ENCODE results near the gene GPATCH8.

GPATCH8 gene

DNA sequence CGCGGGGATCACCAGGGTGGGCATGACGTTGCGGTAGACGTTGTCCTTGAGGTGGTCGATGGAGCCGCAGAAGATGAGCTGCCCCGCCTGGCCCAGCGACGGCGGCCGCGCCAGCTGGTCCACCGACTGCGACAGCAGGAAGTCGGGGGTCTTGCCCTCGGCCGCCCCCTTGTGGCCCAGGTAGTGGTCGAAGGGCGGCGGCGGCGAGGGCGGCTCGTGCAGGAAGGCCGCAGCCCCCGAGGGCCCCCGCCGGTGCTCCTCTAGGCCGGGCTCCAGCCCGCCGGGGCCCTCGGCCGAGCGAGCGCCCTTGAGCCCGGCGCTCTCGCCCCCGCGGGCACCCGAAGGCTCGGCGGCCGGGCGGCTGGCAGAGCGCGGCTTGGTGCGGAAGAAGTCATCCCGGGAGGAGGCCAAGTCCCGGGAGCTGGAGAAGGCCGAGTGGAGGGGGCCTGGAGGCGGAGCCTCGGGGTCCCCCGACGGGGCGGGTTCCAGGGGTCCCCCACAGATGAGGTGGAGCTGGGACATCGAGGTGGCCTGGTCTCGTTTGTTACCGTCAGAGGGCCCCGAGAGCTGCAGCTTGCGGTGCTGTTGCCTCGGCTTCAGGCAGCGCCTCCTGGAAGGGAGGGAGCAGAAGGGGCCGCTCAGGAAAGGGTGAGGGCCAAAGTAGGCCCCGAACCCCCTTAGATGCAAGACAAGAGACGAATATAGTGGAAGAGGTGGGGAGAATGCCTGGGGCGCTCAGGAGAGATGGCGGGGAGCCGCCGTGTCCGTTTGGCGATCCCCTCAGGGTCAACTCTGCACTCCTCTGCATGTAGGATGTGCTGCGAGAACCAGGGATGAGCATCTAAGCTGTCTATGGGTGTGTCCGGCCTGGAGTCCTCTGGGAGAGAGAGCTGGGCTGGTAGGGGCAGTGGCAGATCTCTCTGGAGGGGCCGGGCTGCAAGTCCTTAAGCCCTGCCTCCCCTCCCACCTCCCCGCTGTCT lies 148.3 kb downstream of the GPATCH8 start:
- DNase-seq (ENCODE audit: low spot score), result peak; percentile 94

DNA sequence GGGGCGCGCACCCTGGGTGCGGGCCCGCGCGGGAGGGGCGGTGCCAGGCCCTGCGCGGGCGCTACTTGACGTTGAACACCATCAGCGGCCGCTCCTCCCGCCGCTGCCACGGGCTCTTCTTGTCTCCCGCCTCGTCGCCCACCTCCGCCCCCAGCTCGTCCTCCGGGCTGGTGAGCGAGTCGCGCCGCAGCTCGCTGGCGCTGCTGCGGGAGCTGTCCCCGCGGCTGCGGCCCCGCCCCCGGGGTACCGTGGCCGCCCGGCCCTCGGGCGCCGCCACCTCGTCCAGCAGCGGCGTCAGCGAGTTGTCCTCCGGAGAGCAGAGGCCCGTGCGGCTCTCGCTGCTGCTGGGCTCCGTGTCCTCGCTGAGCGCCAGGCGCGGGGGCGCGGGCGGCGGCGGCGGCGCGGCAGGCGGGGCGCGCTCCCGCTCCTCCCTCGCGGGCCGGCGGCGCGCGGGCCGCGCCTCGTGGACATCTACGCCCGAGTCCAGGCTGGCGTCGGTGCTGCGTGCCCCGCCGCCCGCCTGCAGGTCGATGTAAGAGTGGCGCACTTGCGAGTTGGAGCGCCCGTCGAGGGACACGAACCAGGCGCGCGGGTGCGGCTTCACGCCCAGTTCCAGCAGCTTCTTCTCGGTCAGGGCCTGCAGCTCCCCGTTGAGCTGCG lies 149.4 kb downstream of the GPATCH8 start:
- peak; percentile 63 for DNase-seq (ENCODE audit: low spot score)

DNA sequence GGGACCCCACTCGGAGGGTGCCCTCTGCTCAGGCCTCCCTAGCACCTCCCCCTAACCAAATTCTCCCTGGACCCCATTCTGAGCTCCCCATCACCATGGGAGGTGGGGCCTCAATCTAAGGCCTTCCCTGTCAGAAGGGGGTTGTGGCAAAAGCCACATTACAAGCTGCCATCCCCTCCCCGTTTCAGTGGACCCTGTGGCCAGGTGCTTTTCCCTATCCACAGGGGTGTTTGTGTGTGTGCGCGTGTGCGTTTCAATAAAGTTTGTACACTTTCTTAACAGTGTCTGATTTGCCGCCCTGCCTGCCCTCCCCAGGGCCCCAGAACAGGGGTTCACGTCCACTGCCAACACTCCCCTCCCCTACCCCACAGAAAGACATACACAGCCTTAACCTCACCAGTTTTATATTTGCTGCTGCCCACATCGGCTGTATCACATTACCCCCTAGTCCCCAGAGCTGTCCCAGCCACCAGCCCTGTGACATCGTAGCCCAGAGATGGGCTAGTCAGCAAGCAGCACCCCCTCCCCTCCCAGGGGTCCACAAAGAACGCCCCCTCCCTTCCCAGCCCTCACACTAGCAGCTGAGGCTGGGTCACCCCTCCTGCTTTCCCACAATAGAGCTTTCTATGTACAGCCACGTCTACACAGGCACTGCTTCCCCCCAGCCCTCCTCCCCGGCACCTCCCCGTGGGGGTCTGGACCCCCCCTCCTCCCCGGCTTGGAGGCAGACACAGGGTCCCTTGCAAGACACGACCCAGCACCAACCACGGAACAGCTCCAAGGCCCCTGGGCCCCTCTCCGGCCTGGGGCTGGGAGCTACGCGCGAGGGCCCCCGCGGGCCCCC lies 150.2 kb downstream of the GPATCH8 start:
- DNase-seq (ENCODE audit: low spot score), result no peak

DNA sequence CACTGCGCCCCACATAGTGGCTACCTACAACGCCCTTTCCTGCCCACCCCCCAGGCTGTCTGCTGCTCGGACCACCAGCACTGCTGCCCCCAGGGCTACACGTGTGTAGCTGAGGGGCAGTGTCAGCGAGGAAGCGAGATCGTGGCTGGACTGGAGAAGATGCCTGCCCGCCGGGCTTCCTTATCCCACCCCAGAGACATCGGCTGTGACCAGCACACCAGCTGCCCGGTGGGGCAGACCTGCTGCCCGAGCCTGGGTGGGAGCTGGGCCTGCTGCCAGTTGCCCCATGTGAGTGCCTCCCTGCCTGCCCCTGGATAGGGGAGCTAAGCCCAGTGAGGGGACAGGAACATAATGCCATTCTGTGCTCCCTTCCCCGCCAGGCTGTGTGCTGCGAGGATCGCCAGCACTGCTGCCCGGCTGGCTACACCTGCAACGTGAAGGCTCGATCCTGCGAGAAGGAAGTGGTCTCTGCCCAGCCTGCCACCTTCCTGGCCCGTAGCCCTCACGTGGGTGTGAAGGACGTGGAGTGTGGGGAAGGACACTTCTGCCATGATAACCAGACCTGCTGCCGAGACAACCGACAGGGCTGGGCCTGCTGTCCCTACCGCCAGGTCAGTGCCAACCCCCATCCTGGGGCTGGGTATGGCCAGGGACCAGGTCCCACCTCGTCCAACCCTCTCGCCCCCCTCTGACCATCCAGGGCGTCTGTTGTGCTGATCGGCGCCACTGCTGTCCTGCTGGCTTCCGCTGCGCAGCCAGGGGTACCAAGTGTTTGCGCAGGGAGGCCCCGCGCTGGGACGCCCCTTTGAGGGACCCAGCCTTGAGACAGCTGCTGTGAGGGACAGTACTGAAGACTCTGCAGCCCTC lies 151.0 kb downstream of the GPATCH8 start:
- no peak for DNase-seq (ENCODE audit: low spot score)

DNA sequence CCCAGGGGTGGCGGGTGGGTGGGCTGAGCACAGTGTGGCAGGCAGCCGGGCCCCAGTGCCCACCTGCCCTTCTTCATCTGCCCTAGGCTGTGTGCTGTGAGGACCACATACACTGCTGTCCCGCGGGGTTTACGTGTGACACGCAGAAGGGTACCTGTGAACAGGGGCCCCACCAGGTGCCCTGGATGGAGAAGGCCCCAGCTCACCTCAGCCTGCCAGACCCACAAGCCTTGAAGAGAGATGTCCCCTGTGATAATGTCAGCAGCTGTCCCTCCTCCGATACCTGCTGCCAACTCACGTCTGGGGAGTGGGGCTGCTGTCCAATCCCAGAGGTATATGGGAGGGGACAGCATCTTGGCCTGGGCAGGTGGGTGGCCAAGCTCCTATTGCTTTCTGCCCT lies 151.7 kb downstream of the GPATCH8 start:
- DNase-seq (ENCODE audit: low spot score), result no peak

DNA sequence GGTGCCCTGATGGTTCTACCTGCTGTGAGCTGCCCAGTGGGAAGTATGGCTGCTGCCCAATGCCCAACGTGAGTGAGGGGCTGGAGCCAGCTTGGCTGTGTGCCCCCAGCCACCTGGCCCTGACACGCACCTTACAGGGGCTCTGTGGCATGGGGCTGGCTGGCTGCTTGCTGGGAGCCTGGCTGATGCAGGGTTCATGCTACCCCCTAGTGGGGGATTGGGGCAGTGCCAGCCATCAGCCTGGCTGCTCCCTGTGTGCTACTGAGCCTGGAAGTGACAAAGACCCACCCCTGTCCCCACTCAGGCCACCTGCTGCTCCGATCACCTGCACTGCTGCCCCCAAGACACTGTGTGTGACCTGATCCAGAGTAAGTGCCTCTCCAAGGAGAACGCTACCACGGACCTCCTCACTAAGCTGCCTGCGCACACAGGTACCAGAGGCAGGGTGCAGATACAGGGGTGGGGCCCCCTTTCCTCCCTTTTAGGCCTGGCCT lies 152.4 kb downstream of the GPATCH8 start:
- DNase-seq (ENCODE audit: low spot score), result peak; percentile 97

DNA sequence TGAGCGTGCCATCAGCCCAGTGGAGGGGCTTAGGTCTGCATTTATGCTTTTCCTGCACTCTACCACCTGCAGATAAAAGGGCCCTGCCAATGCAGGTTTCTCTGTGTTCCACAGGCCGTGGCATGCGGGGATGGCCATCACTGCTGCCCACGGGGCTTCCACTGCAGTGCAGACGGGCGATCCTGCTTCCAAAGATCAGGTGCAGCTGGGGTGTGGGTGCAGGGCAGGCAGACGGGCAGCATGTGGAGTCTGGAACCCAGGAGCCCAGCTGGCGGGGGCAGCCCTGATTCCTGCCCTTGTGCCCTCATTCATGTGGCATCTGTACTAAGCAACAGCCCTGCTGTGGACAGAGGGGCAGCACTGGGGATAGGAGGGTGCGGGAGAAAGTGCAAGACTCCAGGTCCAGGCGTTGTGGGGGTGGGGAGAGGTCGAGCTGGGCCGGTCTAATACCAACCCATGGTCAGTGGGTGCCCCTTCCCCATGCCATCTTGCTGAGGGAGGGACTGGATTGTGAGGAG lies 153.6 kb downstream of the GPATCH8 start:
- no peak for DNase-seq (ENCODE audit: low spot score)

DNA sequence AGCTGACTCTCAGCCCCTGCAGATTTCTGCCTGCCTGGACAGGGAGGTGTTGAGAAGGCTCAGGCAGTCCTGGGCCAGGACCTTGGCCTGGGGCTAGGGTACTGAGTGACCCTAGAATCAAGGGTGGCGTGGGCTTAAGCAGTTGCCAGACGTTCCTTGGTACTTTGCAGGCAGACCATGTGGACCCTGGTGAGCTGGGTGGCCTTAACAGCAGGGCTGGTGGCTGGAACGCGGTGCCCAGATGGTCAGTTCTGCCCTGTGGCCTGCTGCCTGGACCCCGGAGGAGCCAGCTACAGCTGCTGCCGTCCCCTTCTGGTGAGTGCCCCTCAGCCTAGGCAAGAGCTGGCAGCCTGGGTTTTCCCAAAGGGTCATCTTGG lies 154.2 kb downstream of the GPATCH8 start:
- DNase-seq (ENCODE audit: low spot score), result no peak

DNA sequence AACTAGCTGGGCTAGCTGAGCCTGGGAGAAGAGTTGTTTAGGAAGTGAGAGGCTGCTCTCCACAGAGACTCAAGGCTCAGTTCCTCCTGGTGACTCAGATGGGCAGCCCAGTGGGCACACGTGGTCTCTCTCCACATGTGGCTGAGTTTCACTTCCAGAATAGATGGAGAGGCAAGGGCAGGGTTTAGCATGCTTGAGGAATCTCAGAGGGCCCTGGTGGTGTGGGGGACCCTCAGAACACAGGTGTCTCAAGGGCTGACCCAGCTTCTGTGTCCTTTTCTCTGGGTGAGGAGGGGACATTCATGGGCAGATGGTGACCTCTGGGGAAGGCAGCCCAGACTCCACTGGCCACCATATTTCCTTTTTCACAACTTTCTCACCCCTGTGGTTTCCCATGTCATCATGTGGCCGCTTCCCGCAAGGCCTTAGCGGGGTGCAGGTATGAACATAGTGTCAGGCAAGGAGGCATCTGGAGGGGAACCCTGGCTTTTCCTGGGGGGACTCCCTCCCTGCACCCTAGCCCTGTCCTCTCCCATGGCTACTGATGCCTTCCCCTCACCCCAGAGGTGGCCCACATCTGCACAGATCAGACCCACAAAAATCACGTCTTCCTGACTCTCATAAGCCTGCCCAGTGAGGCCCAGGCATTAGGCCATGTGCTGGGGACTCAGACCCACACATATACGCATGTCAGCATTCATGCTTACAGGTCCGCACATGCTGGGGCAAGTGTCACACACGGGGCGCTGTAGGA lies 154.8 kb downstream of the GPATCH8 start:
- DNase-seq (ENCODE audit: low spot score), result no peak

Measured in HuH-7 (cell line).